HG03520 (cell line): ENCODE measurements around the gene TBC1D5.
"Not testable (repeated sequence)": the region's sequence is repeated elsewhere in the genome, so short reads cannot be mapped to it uniquely, and the experiment has no call there.

ENCODE experiments used
- ATAC-seq: cut with Tn5 transposase; IDR thresholded peaks from one replicate; pipeline ENCODE4 v1.9.1; 2021; ENCODE audit warnings: mild to moderate bottlenecking, moderate library complexity; ENCODE audit not compliant: unreplicated experiment

The TBC1D5 gene

GRCh38 chr3:17742102-17742879 is at the start of gene TBC1D5:
TBC1D5 (minus strand) TSS chr3:17742631; CDS start chr3:17508570, 234,061 bp downstream.
- peak; percentile 77 for ATAC-seq

GRCh38 chr3:17783426-17783825 is 41.0 kb upstream of the TBC1D5 start:
- ATAC-seq, result no peak

GRCh38 chr3:17782751-17783150 is 40.3 kb upstream of the TBC1D5 start:
- ATAC-seq, result no peak

GRCh38 chr3:17780369-17780768 is 37.9 kb upstream of the TBC1D5 start:
- ATAC-seq, result not testable (repeated sequence)

GRCh38 chr3:17779304-17780250 is 37.1 kb upstream of the TBC1D5 start:
- not testable (repeated sequence) for ATAC-seq

- not testable (repeated sequence) for ATAC-seq
These were observed 34.9 kb upstream of the TBC1D5 start for GRCh38 chr3:17777326-17777725.

- no peak for ATAC-seq
These were observed 32.6 kb upstream of the TBC1D5 start for GRCh38 chr3:17775073-17775472.

GRCh38 chr3:17774180-17774910 is 31.9 kb upstream of the TBC1D5 start:
- ATAC-seq, result not testable (repeated sequence)

GRCh38 chr3:17772556-17772955 is 30.1 kb upstream of the TBC1D5 start:
- ATAC-seq, result no peak

- ATAC-seq, result no peak
These were observed 29.0 kb upstream of the TBC1D5 start for GRCh38 chr3:17771177-17772017.

- ATAC-seq, result no peak
These were observed 28.3 kb upstream of the TBC1D5 start for GRCh38 chr3:17770682-17771081.

- peak; percentile 73 for ATAC-seq
These were observed 23.5 kb upstream of the TBC1D5 start for GRCh38 chr3:17765819-17766472.

- ATAC-seq, result no peak
These were observed 19.1 kb upstream of the TBC1D5 start for GRCh38 chr3:17761563-17761962.

GRCh38 chr3:17759901-17760300 is 17.5 kb upstream of the TBC1D5 start:
- ATAC-seq, result no peak

GRCh38 chr3:17755836-17756235 is 13.4 kb upstream of the TBC1D5 start:
- ATAC-seq, result peak; percentile 67

- no peak for ATAC-seq
These were observed 11.2 kb upstream of the TBC1D5 start for GRCh38 chr3:17753632-17753992.

GRCh38 chr3:17752876-17753631 is 10.6 kb upstream of the TBC1D5 start:
- ATAC-seq, result no peak

GRCh38 chr3:17752436-17752835 is 10.0 kb upstream of the TBC1D5 start:
- ATAC-seq, result no peak

GRCh38 chr3:17749705-17750293 is 7.4 kb upstream of the TBC1D5 start:
- ATAC-seq, result peak; percentile 26
